GM19023 (cell line): ENCODE measurements around the gene GCAT.
"Not testable (repeated sequence)": the region's sequence is repeated elsewhere in the genome, so short reads cannot be mapped to it uniquely, and the experiment has no call there.

Experiments used
- ATAC-seq: cut with Tn5 transposase; IDR thresholded peaks from one replicate; pipeline ENCODE4 v1.9.1; 2021; ENCODE audit warnings: mild to moderate bottlenecking, moderate library complexity; ENCODE audit not compliant: unreplicated experiment

GCAT gene

GRCh38 chr22:37782340-37783168 is 25.2 kb upstream of the GCAT start:
- ATAC-seq = no peak

GRCh38 chr22:37784829-37785495 is 22.8 kb upstream of the GCAT start:
- ATAC-seq = no peak

DNA sequence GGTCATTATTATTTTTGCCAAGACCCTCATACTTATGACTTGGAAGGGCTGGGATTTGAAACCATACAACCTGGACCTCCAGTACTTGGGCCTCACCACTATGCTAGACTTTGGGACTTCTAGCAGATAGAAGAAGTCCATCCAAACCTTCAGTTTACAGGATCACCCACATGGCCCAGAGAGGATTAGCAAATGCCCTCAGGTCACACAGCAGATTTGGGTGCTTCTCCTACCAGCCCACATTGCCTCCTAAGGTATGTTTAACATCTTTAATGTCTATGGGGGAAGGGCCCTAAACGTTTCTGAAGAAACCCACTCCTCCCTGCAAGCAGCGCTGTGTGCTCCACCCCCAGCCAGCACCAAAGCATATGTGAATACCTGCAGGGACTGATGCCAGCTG is 17.5 kb upstream of the GCAT start:
- ATAC-seq = no peak

DNA sequence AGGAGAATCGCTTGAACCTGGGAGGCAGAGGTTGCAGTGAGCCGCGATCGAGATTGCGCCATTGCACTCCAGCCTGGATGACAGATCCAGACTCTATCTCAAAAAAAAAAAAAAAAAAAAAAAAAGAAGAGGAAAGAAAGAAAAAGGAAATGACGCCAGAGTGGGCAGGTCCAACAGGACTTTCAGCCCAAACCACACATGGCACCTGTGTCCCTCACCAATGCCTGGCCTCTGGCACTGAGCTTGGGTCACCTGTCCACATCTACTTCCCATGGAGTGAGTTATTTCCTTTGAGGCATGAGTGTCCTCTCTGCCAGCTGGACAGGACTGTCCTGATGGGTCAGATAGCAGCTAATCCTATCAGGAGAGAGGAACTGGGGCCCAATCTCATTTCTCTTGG is 15.2 kb upstream of the GCAT start:
- ATAC-seq = no peak

DNA sequence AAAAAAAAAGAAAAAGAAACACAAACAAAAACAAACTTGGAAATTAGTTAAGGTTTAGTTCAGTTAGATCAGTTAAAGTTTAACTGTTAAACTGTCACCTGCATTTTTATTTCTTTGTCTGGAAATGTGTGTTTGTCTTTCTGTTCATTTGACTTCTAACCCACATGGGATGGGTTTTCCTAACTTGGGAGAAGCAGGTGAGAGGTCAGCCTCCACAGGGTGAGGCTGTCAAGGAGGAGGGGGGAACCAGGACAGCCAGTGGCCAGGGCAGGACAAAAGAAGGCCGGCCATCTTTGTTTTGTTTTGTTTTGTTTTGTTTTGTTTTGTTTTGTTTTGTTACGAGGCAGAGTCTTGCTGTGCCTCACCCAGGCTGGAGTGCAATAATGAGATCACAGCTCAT is 13.4 kb upstream of the GCAT start:
- no peak for ATAC-seq

DNA sequence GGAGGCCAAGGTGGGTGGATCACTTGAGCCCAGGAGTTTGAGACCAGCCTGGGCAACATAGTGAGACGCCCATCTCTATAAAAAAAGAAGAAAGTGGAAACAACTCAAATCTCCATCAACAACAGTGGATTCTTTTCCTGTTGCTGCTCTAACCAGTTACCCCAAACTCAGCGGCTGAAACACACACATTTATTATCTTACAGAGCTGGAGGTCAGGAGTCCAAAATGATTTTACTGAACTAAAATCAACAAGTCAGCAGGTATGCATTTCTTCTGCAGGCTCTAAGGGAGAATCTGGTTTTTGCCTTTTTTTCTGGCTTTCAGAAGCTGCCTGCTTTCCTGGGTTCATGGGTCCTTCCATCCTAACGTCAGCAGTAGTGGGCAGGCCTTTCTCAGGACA is 11.7 kb upstream of the GCAT start:
- no peak for ATAC-seq

- not testable (repeated sequence) for ATAC-seq
Observed at GRCh38 chr22:37797259-37797658, 10.5 kb upstream of the GCAT start.

GRCh38 chr22:37797874-37798500 is 9.7 kb upstream of the GCAT start:
- ATAC-seq = no peak

GRCh38 chr22:37799979-37800378 is 7.8 kb upstream of the GCAT start:
- not testable (repeated sequence) for ATAC-seq

- ATAC-seq = no peak
Observed at GRCh38 chr22:37801946-37802309, 5.8 kb upstream of the GCAT start.

DNA sequence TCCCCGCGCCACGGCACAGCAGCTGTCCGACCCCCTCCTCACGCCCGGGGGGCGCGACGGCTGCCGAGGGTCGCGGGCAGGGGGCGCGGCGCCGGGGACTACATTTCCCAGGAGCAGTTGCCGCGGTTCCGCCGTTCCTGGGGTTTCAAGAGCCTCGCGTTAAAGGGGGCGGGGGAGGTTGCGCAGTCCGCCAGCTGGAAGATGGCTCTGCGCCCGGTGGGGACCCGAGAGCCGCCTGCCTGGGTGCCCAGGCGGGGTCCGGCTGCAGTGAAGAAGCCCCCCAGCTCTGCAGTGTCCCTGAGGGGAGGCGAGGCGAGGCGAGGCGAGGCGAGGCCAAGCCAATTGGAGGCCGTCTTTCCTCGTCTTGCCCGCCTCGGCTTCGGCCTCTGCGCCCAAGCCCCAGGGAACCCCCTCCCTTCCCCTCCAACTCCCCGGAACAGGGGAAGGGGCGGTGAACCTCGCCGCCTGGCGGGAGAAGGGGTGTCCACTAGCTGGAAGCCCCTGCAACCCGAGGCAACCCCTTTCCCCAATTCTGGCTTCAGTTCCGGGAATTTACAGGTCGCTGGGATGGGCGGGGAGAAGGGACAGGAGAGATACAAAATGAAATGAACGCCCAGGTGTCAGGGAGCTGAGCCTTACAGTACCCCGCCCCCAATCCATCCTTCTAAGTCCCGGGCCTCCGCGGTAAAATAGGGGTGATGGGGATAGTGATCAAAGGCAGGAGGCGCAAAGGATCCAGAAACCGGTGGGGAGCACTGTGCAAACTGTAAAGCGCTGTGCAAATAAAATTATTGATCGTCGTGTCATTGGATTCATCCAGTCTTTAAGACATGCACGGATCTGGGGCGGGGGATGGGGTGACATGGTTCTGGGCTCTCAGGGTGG is 5.2 kb upstream of the GCAT start:
- ATAC-seq = no peak

DNA sequence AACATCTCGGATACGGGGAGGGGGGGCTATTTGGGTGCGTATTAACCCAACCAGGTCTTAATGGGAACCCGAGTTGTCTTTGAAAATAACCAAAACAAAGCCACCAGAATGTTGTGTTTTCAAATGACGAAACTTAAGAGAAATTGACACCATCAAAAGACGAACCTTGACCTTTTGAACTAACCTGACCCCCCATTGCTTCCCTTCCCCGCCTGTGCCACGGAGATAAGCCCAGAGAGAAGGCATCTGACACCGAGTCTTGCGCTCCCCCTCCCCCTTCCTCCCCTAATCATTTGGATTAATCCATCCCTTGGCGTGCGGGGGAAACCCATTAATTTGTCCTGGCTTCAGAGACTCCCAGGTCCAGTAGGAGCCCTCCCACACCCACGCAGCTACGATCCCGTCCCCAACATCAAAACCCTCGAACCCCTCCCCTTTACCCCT is 4.5 kb upstream of the GCAT start:
- no peak for ATAC-seq

DNA sequence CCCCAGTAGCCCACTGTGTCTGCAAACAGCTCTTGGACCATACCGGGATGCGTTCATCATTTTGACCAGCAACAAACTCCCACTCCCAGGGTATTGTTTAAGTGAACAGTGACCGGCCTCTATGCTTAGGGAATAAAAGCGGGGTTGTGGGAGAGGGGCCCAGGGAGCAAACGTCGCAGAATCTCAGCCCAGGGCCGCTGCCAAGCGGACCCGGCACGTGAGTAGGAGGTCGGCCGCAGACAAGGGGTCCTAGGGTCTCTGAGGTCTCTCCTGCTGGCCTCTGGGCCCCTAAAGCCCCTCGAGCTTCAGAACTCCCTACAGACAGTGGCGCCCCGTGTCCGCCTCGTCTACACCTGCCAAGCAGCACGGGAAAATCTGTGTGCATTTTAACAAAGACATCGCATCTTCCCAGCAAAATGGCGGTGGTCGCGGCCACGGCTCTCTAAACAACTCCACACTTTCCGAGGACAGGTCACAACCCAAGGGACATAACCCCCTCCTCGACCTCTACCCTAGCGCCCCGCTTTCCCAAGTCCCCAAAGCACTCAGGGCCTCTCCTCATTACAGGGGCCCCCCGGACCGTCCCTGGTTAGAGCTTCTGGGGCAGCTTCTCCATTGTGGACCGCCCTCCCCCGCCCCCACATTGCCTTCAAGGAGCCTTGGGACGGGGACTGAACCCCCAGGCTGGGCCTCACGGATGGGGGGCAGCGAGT is 3.9 kb upstream of the GCAT start:
- no peak for ATAC-seq

DNA sequence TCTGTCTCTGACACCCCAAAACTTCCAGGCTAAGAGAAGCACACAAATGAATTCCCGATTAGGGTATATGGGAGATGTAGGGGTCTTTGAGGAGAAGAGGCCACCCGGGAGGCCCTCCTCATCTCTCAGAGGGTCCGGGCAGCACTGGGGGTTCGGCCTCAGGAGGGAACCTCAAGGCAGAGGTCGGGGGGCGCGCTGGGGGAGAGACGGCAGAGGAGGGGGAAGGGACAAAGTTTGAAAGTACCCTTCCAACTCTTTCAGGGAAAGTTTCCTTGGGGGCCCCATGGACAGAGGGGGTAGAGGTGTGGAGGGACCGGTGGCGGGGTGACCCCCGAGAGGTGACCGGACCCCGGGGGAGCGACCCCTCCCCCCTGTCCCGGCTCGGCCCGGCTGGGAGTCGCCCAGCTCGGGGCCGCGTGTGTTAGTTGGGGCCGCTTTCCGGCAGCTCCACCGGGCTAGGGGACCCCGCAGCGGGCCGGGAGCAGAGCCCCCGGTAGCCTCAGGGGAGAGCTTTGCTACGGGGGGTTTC is 3.3 kb upstream of the GCAT start:
- no peak for ATAC-seq

DNA sequence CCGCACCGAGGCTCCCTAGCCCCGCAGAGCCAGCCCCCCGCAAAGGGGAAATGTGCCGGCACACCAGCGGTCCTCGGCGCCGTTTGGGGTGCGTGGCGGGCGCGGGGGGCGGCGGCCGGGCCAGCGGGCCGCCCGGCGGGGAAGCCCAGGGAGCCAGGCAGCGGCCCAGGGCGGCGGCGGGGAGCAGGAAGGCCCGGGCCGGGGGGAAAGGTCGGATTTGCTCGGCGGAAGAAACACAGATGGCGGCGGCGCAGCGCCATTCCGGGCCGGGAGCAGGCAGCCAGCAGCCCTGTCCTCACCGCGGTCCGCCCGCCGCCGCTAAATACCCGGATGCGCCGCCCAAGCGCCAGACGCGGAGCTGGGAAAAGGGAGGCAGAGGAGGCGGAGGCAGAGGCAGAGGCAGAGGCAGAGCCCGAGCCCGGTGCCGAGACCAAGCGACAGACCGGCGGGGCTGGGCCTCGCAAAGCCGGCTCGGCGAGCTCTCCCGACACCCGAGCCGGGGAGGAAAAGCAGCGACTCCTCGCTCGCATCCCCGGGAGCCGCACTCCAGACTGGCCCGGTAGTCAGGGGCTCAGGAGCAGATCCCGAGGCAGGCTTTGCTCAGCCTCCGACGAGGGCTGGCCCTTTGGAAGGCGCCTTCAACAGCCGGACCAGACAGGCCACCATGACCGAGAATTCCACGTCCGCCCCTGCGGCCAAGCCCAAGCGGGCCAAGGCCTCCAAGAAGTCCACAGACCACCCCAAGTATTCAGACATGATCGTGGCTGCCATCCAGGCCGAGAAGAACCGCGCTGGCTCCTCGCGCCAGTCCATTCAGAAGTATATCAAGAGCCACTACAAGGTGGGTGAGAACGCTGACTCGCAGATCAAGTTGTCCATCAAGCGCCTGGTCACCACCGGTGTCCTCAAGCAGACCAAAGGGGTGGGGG is 2.6 kb upstream of the GCAT start:
- no peak for ATAC-seq

DNA sequence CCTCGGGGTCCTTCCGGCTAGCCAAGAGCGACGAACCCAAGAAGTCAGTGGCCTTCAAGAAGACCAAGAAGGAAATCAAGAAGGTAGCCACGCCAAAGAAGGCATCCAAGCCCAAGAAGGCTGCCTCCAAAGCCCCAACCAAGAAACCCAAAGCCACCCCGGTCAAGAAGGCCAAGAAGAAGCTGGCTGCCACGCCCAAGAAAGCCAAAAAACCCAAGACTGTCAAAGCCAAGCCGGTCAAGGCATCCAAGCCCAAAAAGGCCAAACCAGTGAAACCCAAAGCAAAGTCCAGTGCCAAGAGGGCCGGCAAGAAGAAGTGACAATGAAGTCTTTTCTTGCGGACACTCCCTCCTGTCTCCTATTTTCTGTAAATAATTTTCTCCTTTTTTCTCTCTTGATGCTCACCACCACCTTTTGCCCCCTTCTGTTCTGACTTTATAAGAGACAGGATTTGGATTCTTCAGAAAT is 1.9 kb upstream of the GCAT start:
- no peak for ATAC-seq

GRCh38 chr22:37806409-37807333 is 1.1 kb upstream of the GCAT start:
- ATAC-seq = no peak

GRCh38 chr22:37808294-37808657 is 542 bp downstream of the GCAT start:
- no peak for ATAC-seq
